Astrocyte (in vitro differentiated cells and primary cell): ENCODE measurements around the gene STK39.

Experiments
- CTCF ChIP-seq: IDR thresholded peaks from 2 replicates; pipeline ENCODE4 v1.5.1; 2011; ENCODE audit warnings: low read depth, mild to moderate bottlenecking, inconsistent platforms, low read length, moderate library complexity; ENCODE audit not compliant: insufficient read depth
- EZH2 ChIP-seq: IDR thresholded peaks from 2 replicates; pipeline ENCODE4 v1.6.1; 2012; ENCODE audit warnings: mild to moderate bottlenecking, low read length, inconsistent platforms; ENCODE audit not compliant: insufficient read depth

GRCh38 chr2:168175469-168175868 is 71.9 kb downstream of the STK39 start:
- TF ChIP-seq CTCF (no peak), EZH2 (no peak)
